Fibroblast of villous mesenchyme (primary cell): ENCODE data around the gene HES5. TPM values are rescaled to one million over a fixed set of nuclear protein-coding genes. Genes with fewer than 3 reads are reported as not detected.

Experiments used
- DNase-seq: peaks from one replicate; pipeline ENCODE4 v3.0.0-alpha.2; 2010; ENCODE audit warnings: low read depth
- H3K4me3 ChIP-seq: 2 replicates; pipeline ENCODE4 v1.5.1; 2011; ENCODE audit warnings: low read depth, mild to moderate bottlenecking, low read length
- CTCF ChIP-seq: IDR thresholded peaks from 2 replicates; pipeline ENCODE4 v1.5.1; 2012; ENCODE audit warnings: low read depth, mild to moderate bottlenecking, low read length; ENCODE audit not compliant: insufficient read depth
- total RNA-seq: library from RNA; depleted of rRNA; stranded (reverse); fragments of >200 nt; gene quantifications from 2 replicates; pipeline ENCODE4 v1.2.3, GENCODE V29; 2012

HES5 gene
- total RNA-seq, 1 donor, result under 0.01 TPM

GRCh38 chr1:2564815-2565374 is 34.8 kb upstream of the HES5 start:
- no peak overlapping the region for H3K4me3 ChIP-seq
- no peak for DNase-seq
- no peak for TF ChIP-seq CTCF

GRCh38 chr1:2564006-2564814 is 34.1 kb upstream of the HES5 start:
- DNase-seq, result no peak
- no peak for TF ChIP-seq CTCF
- H3K4me3 ChIP-seq, result no peak overlapping the region

- no peak for DNase-seq
- no peak for TF ChIP-seq CTCF
- no peak overlapping the region for H3K4me3 ChIP-seq
Measured at GRCh38 chr1:2563205-2563604, 33.1 kb upstream of the HES5 start.

- H3K4me3 ChIP-seq, result no peak overlapping the region
- peak; percentile 44 for TF ChIP-seq CTCF
- no peak for DNase-seq
Measured at GRCh38 chr1:2561898-2562895, 32.1 kb upstream of the HES5 start.

GRCh38 chr1:2561446-2561845 is 31.4 kb upstream of the HES5 start:
- no peak for DNase-seq
- no peak for TF ChIP-seq CTCF

GRCh38 chr1:2560299-2561073 is 30.4 kb upstream of the HES5 start:
- DNase-seq, result no peak

More at GRCh38 chr1:2561446-2561845, 31.4 kb upstream of the HES5 start:
- H3K4me3 ChIP-seq, result no peak overlapping the region

More at GRCh38 chr1:2560299-2561073, 30.4 kb upstream of the HES5 start:
- TF ChIP-seq CTCF, result no peak
- no peak overlapping the region for H3K4me3 ChIP-seq
